GM23338 (cell line): ENCODE measurements around the gene PTPRB. TPM values are rescaled to one million over a fixed set of nuclear protein-coding genes. Genes with fewer than 3 reads are reported as not detected.

Source experiments
- CREB1 ChIP-seq: fragments of 250-450 bp; sonication (Bioruptor Pico); IDR thresholded peaks from 2 replicates; pipeline ENCODE4 v1.5.0; 2020; ENCODE audit warnings: low read depth, mild to moderate bottlenecking, moderate library complexity
- NANOG ChIP-seq: IDR thresholded peaks from 2 replicates; pipeline ENCODE4 v1.6.1; 2016; ENCODE audit warnings: antibody characterized with exemption, borderline replicate concordance
- POLR2AphosphoS5 ChIP-seq: IDR thresholded peaks from 2 replicates; pipeline ENCODE4 v1.6.1; 2016; ENCODE audit warnings: antibody characterized with exemption, low read depth
- polyA plus RNA-seq: library from polyadenylated mRNA; unstranded; fragments of >200 nt; fragmentation: Nextera tagmentation; extraction: Ambion mirVana; gene quantifications from 2 replicates; pipeline ENCODE4 v1.2.1, GENCODE V29; 2016
- total RNA-seq: library from RNA; depleted of rRNA; stranded (reverse); fragments of >200 nt; shearing (Covaris generic); gene quantifications from 2 replicates; pipeline ENCODE4 v1.2.3, GENCODE V29; 2014
- TF ChIP-seq, protein P1 (sequence below): fragments of 250-450 bp; sonication (Bioruptor Pico); IDR thresholded peaks from 2 replicates; pipeline ENCODE4 v1.5.0; 2020; ENCODE audit warnings: mild to moderate bottlenecking, moderate library complexity
- TF ChIP-seq, protein P2 (sequence below): IDR thresholded peaks from 2 replicates; pipeline ENCODE4 v1.6.1; 2016; ENCODE audit warnings: antibody characterized with exemption
- TF ChIP-seq, protein P3 (sequence below): IDR thresholded peaks from one replicate; pipeline ENCODE4 v1.6.1; 2018; ENCODE audit warnings: antibody characterized with exemption; ENCODE audit not compliant: unreplicated experiment

PTPRB gene
- total and polyA plus RNA-seq, 2 experiments from 2014 or later: 0.13 to 1.7 TPM

DNA sequence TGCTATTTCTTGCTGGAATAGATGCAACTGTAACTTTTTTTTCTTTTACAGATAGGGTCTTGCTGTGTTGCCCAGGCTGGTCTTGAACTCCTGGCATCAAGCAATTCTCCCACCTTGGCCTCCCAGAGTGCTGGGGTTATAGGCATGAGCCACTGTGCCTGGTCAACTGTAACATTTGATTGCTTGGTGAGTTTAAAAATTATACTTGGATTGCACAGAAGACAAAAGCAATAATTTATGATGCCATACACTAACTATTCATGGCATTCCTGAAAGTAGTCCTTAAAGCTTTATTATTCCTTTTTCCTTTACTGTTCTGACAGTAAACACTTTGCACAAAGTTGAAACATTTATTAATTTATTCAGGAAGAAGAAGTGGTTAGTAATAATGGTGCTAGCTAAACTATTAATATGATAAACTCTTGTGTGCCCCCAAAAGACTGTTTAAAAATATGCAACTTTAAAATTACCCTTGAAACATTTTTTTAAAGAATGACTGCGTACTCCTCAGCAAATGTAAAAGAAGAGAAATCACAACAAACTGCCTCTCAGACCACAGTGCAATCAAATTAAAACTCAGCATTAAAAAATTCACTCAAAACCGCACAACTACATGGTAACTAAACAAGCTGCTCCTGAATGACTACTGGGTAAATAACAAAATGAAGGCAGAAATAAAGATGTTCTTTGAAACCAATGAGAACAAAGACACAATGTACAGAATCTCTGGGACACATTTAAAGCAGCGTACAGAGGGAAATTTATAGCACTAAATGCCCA, 8.3 kb downstream of the PTPRB start (continued):
- TF ChIP-seq, protein P1, sequence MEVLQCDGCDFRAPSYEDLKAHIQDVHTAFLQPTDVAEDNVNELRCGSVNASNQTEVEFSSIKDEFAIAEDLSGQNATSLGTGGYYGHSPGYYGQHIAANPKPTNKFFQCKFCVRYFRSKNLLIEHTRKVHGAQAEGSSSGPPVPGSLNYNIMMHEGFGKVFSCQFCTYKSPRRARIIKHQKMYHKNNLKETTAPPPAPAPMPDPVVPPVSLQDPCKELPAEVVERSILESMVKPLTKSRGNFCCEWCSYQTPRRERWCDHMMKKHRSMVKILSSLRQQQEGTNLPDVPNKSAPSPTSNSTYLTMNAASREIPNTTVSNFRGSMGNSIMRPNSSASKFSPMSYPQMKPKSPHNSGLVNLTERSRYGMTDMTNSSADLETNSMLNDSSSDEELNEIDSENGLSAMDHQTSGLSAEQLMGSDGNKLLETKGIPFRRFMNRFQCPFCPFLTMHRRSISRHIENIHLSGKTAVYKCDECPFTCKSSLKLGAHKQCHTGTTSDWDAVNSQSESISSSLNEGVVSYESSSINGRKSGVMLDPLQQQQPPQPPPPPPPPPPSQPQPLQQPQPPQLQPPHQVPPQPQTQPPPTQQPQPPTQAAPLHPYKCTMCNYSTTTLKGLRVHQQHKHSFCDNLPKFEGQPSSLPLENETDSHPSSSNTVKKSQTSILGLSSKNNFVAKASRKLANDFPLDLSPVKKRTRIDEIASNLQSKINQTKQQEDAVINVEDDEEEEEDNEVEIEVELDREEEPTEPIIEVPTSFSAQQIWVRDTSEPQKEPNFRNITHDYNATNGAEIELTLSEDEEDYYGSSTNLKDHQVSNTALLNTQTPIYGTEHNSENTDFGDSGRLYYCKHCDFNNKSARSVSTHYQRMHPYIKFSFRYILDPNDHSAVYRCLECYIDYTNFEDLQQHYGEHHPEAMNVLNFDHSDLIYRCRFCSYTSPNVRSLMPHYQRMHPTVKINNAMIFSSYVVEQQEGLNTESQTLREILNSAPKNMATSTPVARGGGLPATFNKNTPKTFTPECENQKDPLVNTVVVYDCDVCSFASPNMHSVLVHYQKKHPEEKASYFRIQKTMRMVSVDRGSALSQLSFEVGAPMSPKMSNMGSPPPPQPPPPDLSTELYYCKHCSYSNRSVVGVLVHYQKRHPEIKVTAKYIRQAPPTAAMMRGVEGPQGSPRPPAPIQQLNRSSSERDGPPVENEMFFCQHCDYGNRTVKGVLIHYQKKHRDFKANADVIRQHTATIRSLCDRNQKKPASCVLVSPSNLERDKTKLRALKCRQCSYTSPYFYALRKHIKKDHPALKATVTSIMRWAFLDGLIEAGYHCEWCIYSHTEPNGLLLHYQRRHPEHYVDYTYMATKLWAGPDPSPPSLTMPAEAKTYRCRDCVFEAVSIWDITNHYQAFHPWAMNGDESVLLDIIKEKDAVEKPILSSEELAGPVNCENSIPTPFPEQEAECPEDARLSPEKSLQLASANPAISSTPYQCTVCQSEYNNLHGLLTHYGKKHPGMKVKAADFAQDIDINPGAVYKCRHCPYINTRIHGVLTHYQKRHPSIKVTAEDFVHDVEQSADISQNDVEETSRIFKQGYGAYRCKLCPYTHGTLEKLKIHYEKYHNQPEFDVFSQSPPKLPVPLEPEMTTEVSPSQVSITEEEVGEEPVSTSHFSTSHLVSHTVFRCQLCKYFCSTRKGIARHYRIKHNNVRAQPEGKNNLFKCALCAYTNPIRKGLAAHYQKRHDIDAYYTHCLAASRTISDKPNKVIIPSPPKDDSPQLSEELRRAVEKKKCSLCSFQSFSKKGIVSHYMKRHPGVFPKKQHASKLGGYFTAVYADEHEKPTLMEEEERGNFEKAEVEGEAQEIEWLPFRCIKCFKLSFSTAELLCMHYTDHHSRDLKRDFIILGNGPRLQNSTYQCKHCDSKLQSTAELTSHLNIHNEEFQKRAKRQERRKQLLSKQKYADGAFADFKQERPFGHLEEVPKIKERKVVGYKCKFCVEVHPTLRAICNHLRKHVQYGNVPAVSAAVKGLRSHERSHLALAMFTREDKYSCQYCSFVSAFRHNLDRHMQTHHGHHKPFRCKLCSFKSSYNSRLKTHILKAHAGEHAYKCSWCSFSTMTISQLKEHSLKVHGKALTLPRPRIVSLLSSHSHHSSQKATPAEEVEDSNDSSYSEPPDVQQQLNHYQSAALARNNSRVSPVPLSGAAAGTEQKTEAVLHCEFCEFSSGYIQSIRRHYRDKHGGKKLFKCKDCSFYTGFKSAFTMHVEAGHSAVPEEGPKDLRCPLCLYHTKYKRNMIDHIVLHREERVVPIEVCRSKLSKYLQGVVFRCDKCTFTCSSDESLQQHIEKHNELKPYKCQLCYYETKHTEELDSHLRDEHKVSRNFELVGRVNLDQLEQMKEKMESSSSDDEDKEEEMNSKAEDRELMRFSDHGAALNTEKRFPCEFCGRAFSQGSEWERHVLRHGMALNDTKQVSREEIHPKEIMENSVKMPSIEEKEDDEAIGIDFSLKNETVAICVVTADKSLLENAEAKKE (CRISPR knock-in tag): no peak
- TF ChIP-seq NANOG (no peak), POLR2AphosphoS5 (no peak), CREB1 (CRISPR knock-in tag) (no peak)
- TF ChIP-seq, protein P2, sequence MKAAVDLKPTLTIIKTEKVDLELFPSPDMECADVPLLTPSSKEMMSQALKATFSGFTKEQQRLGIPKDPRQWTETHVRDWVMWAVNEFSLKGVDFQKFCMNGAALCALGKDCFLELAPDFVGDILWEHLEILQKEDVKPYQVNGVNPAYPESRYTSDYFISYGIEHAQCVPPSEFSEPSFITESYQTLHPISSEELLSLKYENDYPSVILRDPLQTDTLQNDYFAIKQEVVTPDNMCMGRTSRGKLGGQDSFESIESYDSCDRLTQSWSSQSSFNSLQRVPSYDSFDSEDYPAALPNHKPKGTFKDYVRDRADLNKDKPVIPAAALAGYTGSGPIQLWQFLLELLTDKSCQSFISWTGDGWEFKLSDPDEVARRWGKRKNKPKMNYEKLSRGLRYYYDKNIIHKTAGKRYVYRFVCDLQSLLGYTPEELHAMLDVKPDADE: no peak
- TF ChIP-seq, protein P3, sequence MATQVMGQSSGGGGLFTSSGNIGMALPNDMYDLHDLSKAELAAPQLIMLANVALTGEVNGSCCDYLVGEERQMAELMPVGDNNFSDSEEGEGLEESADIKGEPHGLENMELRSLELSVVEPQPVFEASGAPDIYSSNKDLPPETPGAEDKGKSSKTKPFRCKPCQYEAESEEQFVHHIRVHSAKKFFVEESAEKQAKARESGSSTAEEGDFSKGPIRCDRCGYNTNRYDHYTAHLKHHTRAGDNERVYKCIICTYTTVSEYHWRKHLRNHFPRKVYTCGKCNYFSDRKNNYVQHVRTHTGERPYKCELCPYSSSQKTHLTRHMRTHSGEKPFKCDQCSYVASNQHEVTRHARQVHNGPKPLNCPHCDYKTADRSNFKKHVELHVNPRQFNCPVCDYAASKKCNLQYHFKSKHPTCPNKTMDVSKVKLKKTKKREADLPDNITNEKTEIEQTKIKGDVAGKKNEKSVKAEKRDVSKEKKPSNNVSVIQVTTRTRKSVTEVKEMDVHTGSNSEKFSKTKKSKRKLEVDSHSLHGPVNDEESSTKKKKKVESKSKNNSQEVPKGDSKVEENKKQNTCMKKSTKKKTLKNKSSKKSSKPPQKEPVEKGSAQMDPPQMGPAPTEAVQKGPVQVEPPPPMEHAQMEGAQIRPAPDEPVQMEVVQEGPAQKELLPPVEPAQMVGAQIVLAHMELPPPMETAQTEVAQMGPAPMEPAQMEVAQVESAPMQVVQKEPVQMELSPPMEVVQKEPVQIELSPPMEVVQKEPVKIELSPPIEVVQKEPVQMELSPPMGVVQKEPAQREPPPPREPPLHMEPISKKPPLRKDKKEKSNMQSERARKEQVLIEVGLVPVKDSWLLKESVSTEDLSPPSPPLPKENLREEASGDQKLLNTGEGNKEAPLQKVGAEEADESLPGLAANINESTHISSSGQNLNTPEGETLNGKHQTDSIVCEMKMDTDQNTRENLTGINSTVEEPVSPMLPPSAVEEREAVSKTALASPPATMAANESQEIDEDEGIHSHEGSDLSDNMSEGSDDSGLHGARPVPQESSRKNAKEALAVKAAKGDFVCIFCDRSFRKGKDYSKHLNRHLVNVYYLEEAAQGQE: no peak
